HEK293 (cell line): ENCODE measurements around the gene EIF2B5.

Source experiments
- GLIS1 ChIP-seq: fragments of 450-650 bp; formaldehyde crosslinking; IDR thresholded peaks from 2 replicates; pipeline ENCODE4 v1.5.1; 2016; ENCODE audit warnings: missing biosample characterization, missing genetic modification characterization
- PRDM10 ChIP-seq: fragments of 450-650 bp; formaldehyde crosslinking; IDR thresholded peaks from 2 replicates; pipeline ENCODE4 v1.5.1; 2016; ENCODE audit warnings: missing biosample characterization, missing genetic modification characterization
- PRDM2 ChIP-seq: fragments of 450-650 bp; formaldehyde crosslinking; IDR thresholded peaks from 2 replicates; pipeline ENCODE4 v1.5.1; 2016; ENCODE audit warnings: missing biosample characterization, missing genetic modification characterization, borderline replicate concordance
- SP2 ChIP-seq: fragments of 450-650 bp; formaldehyde crosslinking; IDR thresholded peaks from 2 replicates; pipeline ENCODE4 v1.5.1; 2016; ENCODE audit warnings: missing biosample characterization, missing genetic modification characterization
- ZBTB8A ChIP-seq: fragments of 450-650 bp; formaldehyde crosslinking; IDR thresholded peaks from 2 replicates; pipeline ENCODE4 v1.5.1; 2016; ENCODE audit warnings: missing biosample characterization, missing genetic modification characterization
- ZNF16 ChIP-seq: fragments of 450-650 bp; formaldehyde crosslinking; IDR thresholded peaks from 2 replicates; pipeline ENCODE4 v1.5.1; 2016; ENCODE audit warnings: low read depth, missing biosample characterization, missing genetic modification characterization
- ZNF211 ChIP-seq: fragments of 450-650 bp; formaldehyde crosslinking; IDR thresholded peaks from 2 replicates; pipeline ENCODE4 v1.5.1; 2016; ENCODE audit warnings: low read depth, missing biosample characterization, missing genetic modification characterization
- ZNF280D ChIP-seq: fragments of 450-650 bp; formaldehyde crosslinking; IDR thresholded peaks from 2 replicates; pipeline ENCODE4 v1.5.1; 2016; ENCODE audit warnings: missing biosample characterization, missing genetic modification characterization
- ZNF335 ChIP-seq: fragments of 450-650 bp; formaldehyde crosslinking; conservative IDR thresholded peaks from 2 replicates; pipeline ENCODE4 v1.5.1; 2016; ENCODE audit warnings: missing biosample characterization, missing genetic modification characterization
- ZNF354C ChIP-seq: fragments of 450-650 bp; formaldehyde crosslinking; IDR thresholded peaks from 2 replicates; pipeline ENCODE4 v1.5.1; 2016; ENCODE audit warnings: missing biosample characterization, missing genetic modification characterization, low read depth, borderline replicate concordance
- ZNF394 ChIP-seq: fragments of 450-650 bp; formaldehyde crosslinking; IDR thresholded peaks from 2 replicates; pipeline ENCODE4 v1.5.1; 2016; ENCODE audit warnings: missing biosample characterization, missing genetic modification characterization, mild to moderate bottlenecking, moderate library complexity, borderline replicate concordance
- ZNF488 ChIP-seq: fragments of 450-650 bp; formaldehyde crosslinking; IDR thresholded peaks from 2 replicates; pipeline ENCODE4 v1.5.1; 2016; ENCODE audit warnings: missing biosample characterization, missing genetic modification characterization
- ZNF510 ChIP-seq: fragments of 450-650 bp; formaldehyde crosslinking; IDR thresholded peaks from 2 replicates; pipeline ENCODE4 v1.5.1; 2018; ENCODE audit warnings: mild to moderate bottlenecking, missing genetic modification characterization, missing biosample characterization; ENCODE audit not compliant: insufficient replicate concordance
- ZSCAN16 ChIP-seq: fragments of 450-650 bp; formaldehyde crosslinking; IDR thresholded peaks from 2 replicates; pipeline ENCODE4 v1.5.1; 2016; ENCODE audit warnings: missing biosample characterization, missing genetic modification characterization
- TF ChIP-seq, protein P1 (sequence below): fragments of 450-650 bp; formaldehyde crosslinking; IDR thresholded peaks from 2 replicates; pipeline ENCODE4 v1.5.1; 2016; ENCODE audit warnings: missing biosample characterization, missing genetic modification characterization
- TF ChIP-seq, protein P2 (sequence below): fragments of 450-650 bp; formaldehyde crosslinking; IDR thresholded peaks from 2 replicates; pipeline ENCODE4 v1.5.1; 2016; ENCODE audit warnings: missing biosample characterization, missing genetic modification characterization

The EIF2B5 gene

DNA sequence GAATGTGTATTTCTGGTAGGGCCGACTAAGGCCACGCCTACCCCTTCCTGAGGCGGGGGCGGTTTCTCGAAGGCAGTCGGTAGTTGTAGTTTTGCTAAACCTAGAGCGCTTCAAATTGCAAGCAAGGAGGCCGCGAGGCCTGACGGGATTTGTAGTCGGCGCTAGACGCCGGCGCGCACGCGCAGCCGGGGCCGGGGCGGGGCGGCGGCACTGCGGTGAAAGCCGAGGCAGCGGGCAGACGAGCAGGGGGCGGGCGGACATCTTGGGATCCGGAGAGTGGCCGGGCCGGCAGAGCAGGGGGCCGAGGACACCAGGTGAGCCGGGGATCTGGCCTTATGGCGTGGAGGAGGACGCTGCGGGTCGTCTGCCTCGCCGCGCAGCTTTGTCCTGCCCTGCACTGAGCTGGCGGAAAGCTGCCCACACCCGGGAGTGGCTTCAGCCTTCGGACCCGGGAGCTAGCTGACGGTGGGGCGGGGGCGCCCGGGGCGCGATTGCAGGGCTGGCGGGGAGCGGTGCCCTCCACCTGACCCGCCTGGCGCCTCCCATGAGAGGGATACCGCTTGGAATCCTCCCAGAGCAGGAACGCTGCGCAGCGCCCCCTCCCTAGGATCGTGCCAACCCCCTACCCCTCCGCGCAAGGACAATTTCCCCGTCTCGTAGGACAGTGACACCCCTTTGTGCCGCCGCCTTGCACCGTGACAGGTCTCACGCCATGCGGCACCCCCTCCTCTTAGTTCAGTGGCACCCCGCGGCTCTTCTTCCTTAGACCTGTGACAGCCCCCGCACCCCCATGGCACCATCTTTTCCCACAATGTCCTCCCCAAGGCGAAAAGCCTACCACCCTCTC, 39.7 kb downstream of the EIF2B5 start, which contains the start of gene AP2M1 (continued):
- no peak for TF ChIP-seq ZNF280D (tag by site-specific recombination)
- 0 out of 2 replicates have a peak, but pooled peaks have one; percentile 7 for TF ChIP-seq GLIS1
- TF ChIP-seq ZNF211 (tag by site-specific recombination), result no peak
- TF ChIP-seq, protein P1, sequence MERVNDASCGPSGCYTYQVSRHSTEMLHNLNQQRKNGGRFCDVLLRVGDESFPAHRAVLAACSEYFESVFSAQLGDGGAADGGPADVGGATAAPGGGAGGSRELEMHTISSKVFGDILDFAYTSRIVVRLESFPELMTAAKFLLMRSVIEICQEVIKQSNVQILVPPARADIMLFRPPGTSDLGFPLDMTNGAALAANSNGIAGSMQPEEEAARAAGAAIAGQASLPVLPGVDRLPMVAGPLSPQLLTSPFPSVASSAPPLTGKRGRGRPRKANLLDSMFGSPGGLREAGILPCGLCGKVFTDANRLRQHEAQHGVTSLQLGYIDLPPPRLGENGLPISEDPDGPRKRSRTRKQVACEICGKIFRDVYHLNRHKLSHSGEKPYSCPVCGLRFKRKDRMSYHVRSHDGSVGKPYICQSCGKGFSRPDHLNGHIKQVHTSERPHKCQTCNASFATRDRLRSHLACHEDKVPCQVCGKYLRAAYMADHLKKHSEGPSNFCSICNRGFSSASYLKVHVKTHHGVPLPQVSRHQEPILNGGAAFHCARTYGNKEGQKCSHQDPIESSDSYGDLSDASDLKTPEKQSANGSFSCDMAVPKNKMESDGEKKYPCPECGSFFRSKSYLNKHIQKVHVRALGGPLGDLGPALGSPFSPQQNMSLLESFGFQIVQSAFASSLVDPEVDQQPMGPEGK (tag by site-specific recombination), result peak; percentile 62
- TF ChIP-seq ZNF510 (tag by site-specific recombination), result no peak
- TF ChIP-seq SP2 (tag by site-specific recombination), result peak; percentile 80
- TF ChIP-seq ZSCAN16 (tag by site-specific recombination), result no peak
- TF ChIP-seq ZBTB8A (tag by site-specific recombination), result peak; percentile 79
- TF ChIP-seq PRDM10 (tag by site-specific recombination), result peak; percentile 75
- no peak for TF ChIP-seq PRDM2
- peak; percentile 78; the same call in 1 of the 2 replicates for TF ChIP-seq ZNF335 (tag by site-specific recombination)
- TF ChIP-seq, protein P2, sequence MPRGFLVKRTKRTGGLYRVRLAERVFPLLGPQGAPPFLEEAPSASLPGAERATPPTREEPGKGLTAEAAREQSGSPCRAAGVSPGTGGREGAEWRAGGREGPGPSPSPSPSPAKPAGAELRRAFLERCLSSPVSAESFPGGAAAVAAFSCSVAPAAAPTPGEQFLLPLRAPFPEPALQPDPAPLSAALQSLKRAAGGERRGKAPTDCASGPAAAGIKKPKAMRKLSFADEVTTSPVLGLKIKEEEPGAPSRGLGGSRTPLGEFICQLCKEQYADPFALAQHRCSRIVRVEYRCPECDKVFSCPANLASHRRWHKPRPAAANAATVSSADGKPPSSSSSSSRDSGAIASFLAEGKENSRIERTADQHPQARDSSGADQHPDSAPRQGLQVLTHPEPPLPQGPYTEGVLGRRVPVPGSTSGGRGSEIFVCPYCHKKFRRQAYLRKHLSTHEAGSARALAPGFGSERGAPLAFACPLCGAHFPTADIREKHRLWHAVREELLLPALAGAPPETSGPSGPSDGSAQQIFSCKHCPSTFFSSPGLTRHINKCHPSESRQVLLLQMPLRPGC (tag by site-specific recombination), result peak; percentile 83
- no peak for TF ChIP-seq ZNF354C (tag by site-specific recombination)
- TF ChIP-seq ZNF16 (tag by site-specific recombination), result no peak
- TF ChIP-seq ZNF394 (tag by site-specific recombination), result no peak
- no peak for TF ChIP-seq ZNF488 (tag by site-specific recombination)
